ENCODE data around the gene PNPT1. TPM values are rescaled to one million over a fixed set of nuclear protein-coding genes. Genes with fewer than 3 reads are reported as not detected.
"Not testable (repeated sequence)": the region's sequence is repeated elsewhere in the genome, so short reads cannot be mapped to it uniquely, and the experiment has no call there.

PNPT1 gene
- total and polyA plus RNA-seq, 12 donors: 7.0 to 35.7 (median 19.7) TPM

- Histone ChIP-seq H3K9me3 (replicated peaks in 1 of 3) (no peaks in the 10 kb centered on the region), H3K27ac (peak overlapping the region in 1 of 5 donors; percentile 28), H3K27me3 (no peaks in the 10 kb centered on the region), H3K4me3 (peak overlapping the region in 1 of 4 donors; percentile 21), H3K4me1 (replicated peaks in 1 of 2) (no peaks in the 10 kb centered on the region), H3K36me3 (replicated peaks in 1 of 2) (no peaks in the 10 kb centered on the region)
- DNase-seq: peak in 5 of 7 donors; percentile 38 to 54 (median 43)
- intact Hi-C loops (cut with DNase I): no loop called here
- WGBS, 4 donors: 42 to 47% (median 45%) methylated on average over 6 to 7 of the region's 7 CpGs
- no peak for TF ChIP-seq CTCF (IDR thresholded peaks at IDR 0.05)
These were observed 11.5 kb upstream of the PNPT1 start for GRCh38 chr2:55705027-55705653.

GRCh38 chr2:55703350-55703749, 9.7 kb upstream of the PNPT1 start:
- Histone ChIP-seq H3K4me1 (replicated peaks in 1 of 2) (no peaks in the 10 kb centered on the region), H3K27me3 (no peaks in the 10 kb centered on the region), H3K36me3 (replicated peaks in 1 of 2) (no peaks in the 10 kb centered on the region), H3K27ac (no peak overlapping the region), H3K9me3 (replicated peaks in 1 of 3) (no peaks in the 10 kb centered on the region), H3K4me3 (no peak overlapping the region)
- 48 to 68% (median 49%) methylated on average over 4 of the region's 4 CpGs for WGBS, 4 donors
- no peak for DNase-seq
- intact Hi-C loops (cut with DNase I): no loop called here
- TF ChIP-seq CTCF (IDR thresholded peaks at IDR 0.05) (no peak), POLR2A (IDR thresholded peaks at IDR 0.05) (no peak)

- Histone ChIP-seq H3K4me3 (peak overlapping the region in 1 of 4 donors; percentile 70), H3K4me1 (replicated peaks in 1 of 2) (peaks cover 9 to 14% of the 10 kb centered on the region in 2 donors)
- H3K27me3 ChIP-seq; H3K27ac ChIP-seq; H3K9me3 ChIP-seq (replicated peaks in 1 of 3); DNase-seq; intact Hi-C loops (cut with DNase I); H3K36me3 ChIP-seq (replicated peaks in 1 of 2): not testable (repeated sequence)
- 18 to 29% (median 23%) methylated on average over 5 of the region's 5 CpGs for WGBS, 4 donors
These were observed 904 bp downstream of the PNPT1 start for GRCh38 chr2:55692740-55693139.

- DNase-seq: no peak
- H3K4me3 ChIP-seq: no peak overlapping the region
These were observed 21.0 kb downstream of the PNPT1 start for GRCh38 chr2:55672630-55673029.

More at GRCh38 chr2:55672630-55673029, 21.0 kb downstream of the PNPT1 start:
- TF ChIP-seq POLR2A (IDR thresholded peaks at IDR 0.05) (no peak), CTCF (IDR thresholded peaks at IDR 0.05) (no peak)
- Histone ChIP-seq H3K27me3 (no peaks in the 10 kb centered on the region), H3K9me3 (replicated peaks in 1 of 3) (no peaks in the 10 kb centered on the region), H3K27ac (no peak overlapping the region), H3K36me3 (replicated peaks in 1 of 2) (peaks cover 0 to 13% of the 10 kb centered on the region in 2 donors), H3K4me1 (replicated peaks in 1 of 2) (no peaks in the 10 kb centered on the region)
- intact Hi-C loops (cut with DNase I): no loop called here
- WGBS, 4 donors: 82 to 94% (median 84%) methylated on average over 3 of the region's 3 CpGs

Measured in adrenal gland (tissue), 12 donors.